Omental fat pad (tissue), 4 donors: ENCODE results near the gene YDJC. TPM values are rescaled to one million over a fixed set of nuclear protein-coding genes. Genes with fewer than 3 reads are reported as not detected.
"Not testable (repeated sequence)": the region's sequence is repeated elsewhere in the genome, so short reads cannot be mapped to it uniquely, and the experiment has no call there.

Experiments
- ATAC-seq: fragments of 150-250 bp; one replicate; pipeline ENCODE4 v1.9.1; 2016; ENCODE audit warnings: mild to moderate bottlenecking, moderate library complexity; ENCODE audit not compliant: low FRiP score
- DNase-seq: peaks from one replicate; pipeline ENCODE4 v3.0.0-alpha.2; 2019; ENCODE audit warnings: low spot score
- CTCF ChIP-seq, 3 donors: fragments of 450-650 bp; IDR thresholded peaks; one replicate each; pipeline ENCODE4 v1.5.1; 2016 to 2017; ENCODE audit warnings: antibody characterized with exemption in 3 of 3, mild to moderate bottlenecking in 3 of 3, moderate library complexity in 2 of 3
- total RNA-seq, 4 donors: library from RNA; depleted of rRNA; stranded (reverse); fragments of >200 nt; gene quantifications; one replicate each; pipeline ENCODE4 v1.1.0, GENCODE V29; 2016

YDJC gene
- total RNA-seq, 4 donors from 2014 or later = 14.3 to 33.3 (median 17.1) TPM

- DNase-seq = no peak
- no peak for ATAC-seq
- no peak for TF ChIP-seq CTCF (IDR thresholded peaks at IDR 0.05)
These were observed 6.7 kb downstream of the YDJC start for GRCh38 chr22:21622919-21623647.

GRCh38 chr22:21622011-21622918, 7.6 kb downstream of the YDJC start:
- ATAC-seq = no peak
- no peak for DNase-seq
- no peak for TF ChIP-seq CTCF (IDR thresholded peaks at IDR 0.05)

GRCh38 chr22:21621025-21621424, 8.8 kb downstream of the YDJC start:
- ATAC-seq = no peak
- no peak for DNase-seq
- TF ChIP-seq CTCF (IDR thresholded peaks at IDR 0.05) = no peak

- not testable (repeated sequence) for ATAC-seq, DNase-seq
These were observed 12.5 kb downstream of the YDJC start for GRCh38 chr22:21617337-21617736.

- no peak for TF ChIP-seq CTCF (IDR thresholded peaks at IDR 0.05)
These were observed 14.1 kb downstream of the YDJC start for GRCh38 chr22:21615731-21616130.

GRCh38 chr22:21613553-21614233, 16.1 kb downstream of the YDJC start:
- DNase-seq (no peak), ATAC-seq (no peak)
- TF ChIP-seq CTCF (IDR thresholded peaks at IDR 0.05) = no peak

More at GRCh38 chr22:21615731-21616130, 14.1 kb downstream of the YDJC start:
- DNase-seq (no peak), ATAC-seq (no peak)

- ATAC-seq = no peak
These were observed 17.0 kb downstream of the YDJC start for GRCh38 chr22:21612858-21613257.

More at GRCh38 chr22:21612858-21613257, 17.0 kb downstream of the YDJC start:
- no peak for TF ChIP-seq CTCF (IDR thresholded peaks at IDR 0.05)
- no peak for DNase-seq
